GM19452 (cell line): Measurements from ENCODE around the gene CTAG1A.
"Not testable (repeated sequence)": the region's sequence is repeated elsewhere in the genome, so short reads cannot be mapped to it uniquely, and the experiment has no call there.

ENCODE experiments used
- ATAC-seq: cut with Tn5 transposase; IDR thresholded peaks from one replicate; pipeline ENCODE4 v1.9.1; 2021; ENCODE audit not compliant: unreplicated experiment

The CTAG1A gene

DNA sequence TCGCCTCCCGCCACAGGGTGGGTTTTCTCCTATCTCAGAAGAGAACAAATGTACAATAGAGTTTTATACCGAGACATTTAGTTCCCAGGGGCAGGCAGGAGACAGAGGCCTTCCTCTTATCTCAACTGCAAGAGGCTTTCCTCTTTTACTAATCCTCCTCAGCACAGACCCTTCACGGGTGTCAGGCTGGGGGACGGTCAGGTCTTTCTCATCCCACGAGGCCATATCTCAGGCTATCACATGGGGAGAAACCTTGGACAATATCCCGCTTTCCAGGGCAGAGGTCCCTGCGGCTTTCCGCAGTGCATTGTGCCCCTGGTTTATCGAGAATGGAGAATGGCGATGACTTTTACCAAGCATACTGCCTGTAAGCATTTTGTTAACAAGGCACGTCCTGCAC lies 23.9 kb downstream of the CTAG1A start:
- ATAC-seq: not testable (repeated sequence)

DNA sequence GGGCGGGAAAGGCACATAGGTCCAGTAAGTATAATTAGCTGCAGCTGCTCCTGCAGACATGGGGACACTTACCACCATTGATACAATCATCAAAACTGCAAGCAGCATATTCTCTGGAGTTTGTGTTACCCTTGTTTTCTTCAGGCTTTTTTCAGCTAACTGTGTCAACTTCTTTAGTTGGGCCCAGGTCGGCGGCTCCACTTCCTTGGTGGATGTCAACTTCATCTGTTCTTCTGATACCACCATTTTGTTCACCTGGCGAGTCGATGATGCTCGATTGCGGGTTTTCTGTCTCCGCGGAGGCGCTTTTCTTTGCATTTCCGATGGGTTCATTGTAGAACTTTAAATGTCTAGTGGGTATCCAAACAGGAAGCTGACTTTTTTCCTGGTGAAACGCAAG lies 26.2 kb downstream of the CTAG1A start:
- ATAC-seq: not testable (repeated sequence)

DNA sequence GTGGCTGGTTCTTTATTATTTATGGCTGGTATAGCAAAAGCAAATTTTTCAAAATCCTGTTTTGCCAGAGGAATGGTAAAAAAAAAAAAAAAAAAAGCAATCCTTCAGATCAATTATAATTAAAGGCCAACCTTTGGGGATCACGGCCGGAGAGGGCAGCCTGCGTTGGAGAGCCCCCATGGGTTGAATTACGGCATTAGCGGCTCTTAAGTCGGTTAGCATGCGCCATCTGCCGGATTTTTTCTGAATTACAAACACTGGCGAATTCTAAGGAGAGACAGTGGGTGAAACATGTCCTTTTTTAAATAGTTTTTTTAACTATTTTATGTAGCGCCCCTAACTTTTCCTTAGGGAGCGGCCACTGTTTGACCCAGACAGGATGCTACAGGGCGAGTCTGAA lies 28.7 kb downstream of the CTAG1A start:
- ATAC-seq: not testable (repeated sequence)

DNA sequence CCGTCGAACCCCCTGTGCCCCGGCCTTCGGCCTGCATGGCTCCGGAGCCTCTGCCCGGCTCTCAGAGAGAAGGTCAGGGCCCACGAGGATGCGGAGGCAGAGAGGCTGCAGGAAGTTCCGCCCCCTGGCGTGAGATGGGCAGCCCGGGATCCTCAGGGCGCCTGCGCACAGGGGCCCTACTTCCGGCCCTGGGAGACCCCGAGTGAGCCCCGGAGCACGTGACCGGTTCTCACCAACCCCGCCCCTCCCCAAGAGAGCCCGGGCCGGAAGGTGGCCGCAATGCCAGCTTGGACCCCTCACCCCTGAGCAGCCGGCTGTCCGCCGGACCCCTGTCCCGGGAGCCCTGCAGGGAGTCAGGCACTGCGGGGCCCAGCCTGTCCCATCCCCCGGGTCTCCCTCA lies 34.2 kb downstream of the CTAG1A start, which contains the start of gene CTAG1B:
TSS of gene CTAG1B (minus strand) at position 101 of the 400 bp plus-strand sequence. CDS start at position 37, 64 bp downstream.
- not testable (repeated sequence) for ATAC-seq

DNA sequence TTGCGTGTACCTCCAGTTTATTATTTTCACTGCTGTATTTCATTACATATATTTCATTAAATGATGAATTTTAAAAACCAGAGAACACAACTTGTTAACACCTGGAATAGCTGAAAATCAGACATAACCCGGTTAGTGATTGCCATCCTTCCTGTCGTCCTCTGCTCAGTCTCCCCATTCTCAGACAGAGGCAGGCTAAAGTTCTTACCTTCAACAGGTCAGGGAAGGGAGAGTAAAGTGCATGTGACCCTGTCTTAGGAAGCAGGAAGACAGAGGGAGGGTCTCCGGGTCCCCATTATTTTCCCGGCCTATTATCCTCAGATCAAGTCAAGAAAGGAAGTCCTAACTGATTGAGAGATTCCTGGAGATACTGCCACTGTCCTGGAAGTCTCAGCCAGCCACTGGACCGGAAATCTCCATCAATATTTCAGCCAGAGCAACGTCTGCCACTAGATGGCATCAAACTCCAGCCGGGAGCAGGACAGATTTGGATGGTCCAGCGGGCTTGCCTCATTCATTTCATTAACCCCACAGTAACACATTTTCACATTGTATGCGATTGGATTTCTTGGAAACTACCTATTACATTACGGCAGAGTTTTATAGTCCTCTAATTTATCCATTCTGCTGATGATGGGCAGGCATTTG lies 36.0 kb downstream of the CTAG1A start:
- ATAC-seq: not testable (repeated sequence)

DNA sequence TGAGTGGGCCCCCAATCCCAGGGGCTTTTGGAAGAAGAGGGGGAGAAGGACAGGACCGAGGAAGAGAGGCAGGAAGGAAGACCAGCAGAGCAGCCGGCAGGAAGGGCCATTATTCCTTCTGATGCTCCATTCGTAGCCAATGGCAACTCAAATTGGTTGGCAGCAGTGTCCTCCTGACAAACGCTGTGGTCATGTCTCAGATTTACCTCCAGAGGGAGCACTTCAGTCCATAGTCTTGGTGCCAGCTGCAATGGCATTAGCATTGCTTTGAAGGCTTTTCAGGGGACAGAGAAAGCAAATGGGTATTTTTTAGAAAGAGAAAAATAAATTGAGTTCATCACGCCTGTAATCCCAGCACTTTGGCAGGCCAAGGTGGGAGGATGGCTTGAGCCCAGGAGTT lies 44.0 kb downstream of the CTAG1A start:
- ATAC-seq: not testable (repeated sequence)

DNA sequence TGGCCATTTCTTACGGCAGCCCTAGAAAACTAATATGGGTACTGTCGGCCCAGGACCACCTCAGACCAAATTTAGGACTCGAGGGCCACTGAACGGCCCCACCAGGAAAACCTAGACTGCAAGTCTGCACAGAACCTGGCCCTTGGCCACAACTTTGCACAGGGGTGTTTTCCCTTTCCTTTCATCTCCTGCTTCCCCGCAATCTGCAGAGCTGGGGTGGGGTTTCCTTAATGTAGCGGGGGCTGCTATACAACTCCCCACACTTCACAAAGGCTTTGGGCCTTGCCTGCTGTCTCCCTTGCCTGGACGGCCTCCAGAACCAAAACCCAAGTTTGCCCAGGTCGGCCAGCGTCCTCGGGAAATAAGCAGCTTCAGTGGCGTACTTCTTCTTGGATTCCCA lies 46.0 kb downstream of the CTAG1A start:
- not testable (repeated sequence) for ATAC-seq

DNA sequence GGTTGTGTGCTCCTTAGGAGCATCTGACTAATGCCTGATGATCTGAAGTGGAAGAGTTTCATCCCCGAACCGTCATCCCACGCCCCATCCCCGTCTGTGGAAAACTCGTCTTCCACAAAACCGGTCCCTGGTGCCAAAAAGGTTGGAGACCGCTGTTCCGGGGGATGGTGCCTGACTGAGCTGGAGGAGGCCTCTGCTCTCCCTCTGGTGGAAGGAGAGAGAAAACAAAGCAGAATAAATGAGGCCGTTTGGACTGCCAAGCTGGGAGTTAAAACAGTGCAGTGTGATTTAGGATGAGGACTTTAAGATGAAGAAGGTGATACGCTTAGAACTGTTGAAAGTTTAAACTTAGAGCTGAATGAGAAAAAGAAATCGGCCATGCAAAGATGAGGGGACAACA lies 48.7 kb downstream of the CTAG1A start:
- not testable (repeated sequence) for ATAC-seq
